ENCODE measurements around the gene SYNPR. TPM values are rescaled to one million over a fixed set of nuclear protein-coding genes. Genes with fewer than 3 reads are reported as not detected.
"Not testable (repeated sequence)": the region's sequence is repeated elsewhere in the genome, so short reads cannot be mapped to it uniquely, and the experiment has no call there.

Gene SYNPR
- total RNA-seq, 1 experiment from 2014 or later = not detected

- Histone ChIP-seq H3K27me3 (no peaks in the 10 kb centered on the region), H3K4me1 (no peaks in the 10 kb centered on the region), H3K36me3 (no peaks in the 10 kb centered on the region), H3K9me3 (replicated peaks) (no peaks in the 10 kb centered on the region), H3K4me3 (no peak overlapping the region), H3K27ac (no peak overlapping the region)
- DNase-seq = no peak
These were observed 318.9 kb downstream of the SYNPR start for GRCh38 chr3:63597019-63597418.

DNA sequence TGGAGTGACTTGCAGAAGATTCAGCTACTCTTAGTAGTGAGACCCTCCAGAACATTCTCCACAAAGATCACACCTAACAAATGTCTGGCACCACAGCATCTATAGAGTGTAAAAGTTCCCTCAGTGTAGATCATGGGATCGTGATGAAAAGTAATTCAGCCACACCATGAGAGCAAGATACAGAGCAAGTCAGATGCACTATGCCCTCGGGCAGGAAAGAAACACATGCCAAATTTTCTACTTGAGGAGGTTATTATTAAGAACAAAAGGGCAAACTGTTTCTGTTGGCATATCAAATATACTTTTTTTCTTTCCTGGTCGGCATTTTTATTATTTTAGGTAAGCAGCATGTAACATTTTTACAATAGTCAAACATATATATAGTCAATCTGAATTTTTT, 329.6 kb downstream of the SYNPR start:
- H3K4me3 ChIP-seq = no peak overlapping the region
- no peak for DNase-seq
- no peaks in the 10 kb centered on the region for H3K9me3 ChIP-seq (replicated peaks)
- H3K36me3 ChIP-seq = no peaks in the 10 kb centered on the region
- no peak overlapping the region for H3K27ac ChIP-seq
- no peaks in the 10 kb centered on the region for H3K4me1 ChIP-seq
- H3K27me3 ChIP-seq = no peaks in the 10 kb centered on the region

DNA sequence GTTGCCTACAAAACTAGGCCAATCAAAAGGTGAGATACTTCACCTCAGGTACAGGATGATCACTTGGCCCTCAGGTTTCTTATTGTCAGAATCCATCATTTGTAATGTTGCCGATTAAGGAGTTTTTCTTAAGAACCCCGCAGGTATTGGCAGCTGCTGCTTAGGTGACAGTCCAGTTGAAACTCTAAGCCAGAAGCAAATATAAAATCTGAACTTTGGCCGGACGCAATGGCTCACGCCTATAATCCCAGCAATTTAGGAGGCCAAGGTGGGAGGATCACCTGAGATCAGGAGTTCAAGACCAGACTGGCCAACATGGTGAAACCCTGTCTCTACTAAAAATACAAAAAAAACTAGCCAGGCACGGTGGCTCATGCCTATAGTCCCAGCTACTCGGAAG, 331.3 kb downstream of the SYNPR start:
- no peak for DNase-seq
- H3K4me3 ChIP-seq = no peak overlapping the region
- H3K4me1 ChIP-seq = no peaks in the 10 kb centered on the region
- no peaks in the 10 kb centered on the region for H3K9me3 ChIP-seq (replicated peaks)
- no peaks in the 10 kb centered on the region for H3K36me3 ChIP-seq
- no peak overlapping the region for H3K27ac ChIP-seq
- no peaks in the 10 kb centered on the region for H3K27me3 ChIP-seq

DNA sequence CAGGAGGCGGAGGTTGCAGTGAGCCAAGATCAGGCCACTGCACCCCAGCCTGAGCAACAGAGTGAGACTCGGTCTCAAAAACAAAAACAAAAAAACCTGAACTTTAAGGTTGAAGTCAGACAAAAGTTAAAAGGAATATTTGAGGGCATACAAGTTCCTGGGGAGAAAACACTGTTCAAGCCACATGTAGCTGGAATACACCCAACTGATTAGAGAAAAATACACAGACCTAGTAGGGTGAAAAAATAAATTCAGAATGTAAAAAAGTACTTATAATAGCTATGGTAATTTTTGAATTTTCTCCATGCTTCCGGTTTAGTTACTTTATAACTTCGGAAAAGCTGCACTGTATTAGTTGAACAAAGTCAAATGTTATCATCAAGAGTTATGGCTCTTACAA, 331.7 kb downstream of the SYNPR start:
- no peaks in the 10 kb centered on the region for H3K27me3 ChIP-seq
- no peak overlapping the region for H3K27ac ChIP-seq
- no peaks in the 10 kb centered on the region for H3K4me1 ChIP-seq
- DNase-seq = no peak
- no peaks in the 10 kb centered on the region for H3K36me3 ChIP-seq
- H3K4me3 ChIP-seq = no peak overlapping the region
- no peaks in the 10 kb centered on the region for H3K9me3 ChIP-seq (replicated peaks)

GRCh38 chr3:63611382-63611781, 333.3 kb downstream of the SYNPR start:
- no peaks in the 10 kb centered on the region for H3K36me3 ChIP-seq
- H3K4me3 ChIP-seq = no peak overlapping the region
- no peak for DNase-seq
- H3K9me3 ChIP-seq (replicated peaks) = no peaks in the 10 kb centered on the region
- no peaks in the 10 kb centered on the region for H3K4me1 ChIP-seq
- H3K27ac ChIP-seq = no peak overlapping the region
- H3K27me3 ChIP-seq = no peaks in the 10 kb centered on the region

- no peak for DNase-seq
- H3K36me3 ChIP-seq = no peaks in the 10 kb centered on the region
- no peaks in the 10 kb centered on the region for H3K4me1 ChIP-seq
- no peak overlapping the region for H3K27ac ChIP-seq
- no peaks in the 10 kb centered on the region for H3K9me3 ChIP-seq (replicated peaks)
- H3K4me3 ChIP-seq = no peak overlapping the region
- H3K27me3 ChIP-seq = no peaks in the 10 kb centered on the region
These were observed 335.5 kb downstream of the SYNPR start for GRCh38 chr3:63613561-63613960.

DNA sequence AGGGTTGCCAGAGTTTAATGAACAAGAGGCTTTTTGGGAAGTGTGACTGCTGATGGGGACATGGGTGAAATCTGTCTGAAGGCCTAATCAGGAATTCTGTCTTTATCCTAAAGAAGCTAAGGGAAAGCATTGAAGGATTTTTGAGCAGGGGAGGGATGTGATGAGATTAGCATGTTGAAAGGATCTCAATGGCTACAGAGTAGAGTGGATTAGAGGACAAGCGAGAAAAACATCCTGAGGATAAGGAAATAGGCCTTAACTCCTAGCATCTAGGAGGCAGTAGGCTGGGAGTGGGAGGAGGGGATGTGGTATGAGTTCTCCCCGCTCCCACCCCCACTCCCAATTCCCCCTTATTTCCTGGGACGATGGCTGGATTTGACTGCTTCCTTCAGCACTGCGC, 339.3 kb downstream of the SYNPR start:
- no peak overlapping the region for H3K4me3 ChIP-seq
- H3K27me3 ChIP-seq = no peaks in the 10 kb centered on the region
- H3K36me3 ChIP-seq = no peaks in the 10 kb centered on the region
- no peaks in the 10 kb centered on the region for H3K4me1 ChIP-seq
- no peaks in the 10 kb centered on the region for H3K9me3 ChIP-seq (replicated peaks)
- H3K27ac ChIP-seq = no peak overlapping the region
- DNase-seq = no peak

- H3K27me3 ChIP-seq = no peaks in the 10 kb centered on the region
- H3K36me3 ChIP-seq = no peaks in the 10 kb centered on the region
- no peaks in the 10 kb centered on the region for H3K4me1 ChIP-seq
- no peak for DNase-seq
- no peaks in the 10 kb centered on the region for H3K9me3 ChIP-seq (replicated peaks)
- no peak overlapping the region for H3K27ac ChIP-seq
- no peak overlapping the region for H3K4me3 ChIP-seq
These were observed 346.9 kb downstream of the SYNPR start for GRCh38 chr3:63624941-63625560.

DNA sequence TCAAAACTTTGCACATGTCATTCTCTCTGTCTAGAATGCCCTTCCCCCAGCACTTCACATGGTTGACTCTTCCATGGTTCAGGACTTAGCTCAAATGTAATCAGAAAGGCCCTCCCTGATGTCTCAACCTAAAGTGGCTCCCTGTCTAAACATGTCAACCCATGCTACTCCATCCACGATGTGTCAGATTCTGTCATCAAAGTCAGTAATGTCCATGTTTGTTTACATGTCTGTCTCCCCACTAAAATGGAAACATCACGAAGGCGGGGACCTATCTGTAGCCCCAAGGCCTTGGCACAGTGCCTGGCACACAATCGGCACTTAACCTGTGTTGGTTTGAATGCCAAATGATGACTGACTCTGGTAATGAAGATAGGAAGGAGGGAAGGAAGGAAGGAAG, 353.6 kb downstream of the SYNPR start:
- no peak for DNase-seq
- Histone ChIP-seq H3K4me1 (no peaks in the 10 kb centered on the region), H3K36me3 (no peaks in the 10 kb centered on the region), H3K9me3 (replicated peaks) (no peaks in the 10 kb centered on the region), H3K4me3 (no peak overlapping the region), H3K27me3 (no peaks in the 10 kb centered on the region), H3K27ac (no peak overlapping the region)

DNA sequence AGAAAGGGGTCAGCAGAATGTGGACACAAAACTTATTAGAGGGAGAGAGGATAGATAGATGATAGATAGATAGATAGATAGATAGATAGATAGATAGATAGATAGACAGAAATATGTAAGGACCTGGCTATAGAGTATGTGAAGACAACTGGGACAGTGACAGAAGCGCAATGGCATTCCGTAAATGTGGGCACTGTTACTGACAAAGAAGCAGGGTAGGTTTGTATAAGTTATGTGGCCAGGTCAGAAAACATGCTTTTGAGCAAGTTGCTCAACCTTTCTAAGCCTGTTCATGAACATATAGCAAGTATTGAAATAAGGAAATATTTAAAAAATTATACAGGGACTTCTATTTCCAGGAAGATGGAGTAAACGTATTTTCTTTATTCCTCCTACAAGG, 357.1 kb downstream of the SYNPR start:
- Histone ChIP-seq H3K27ac (no peak overlapping the region), H3K4me1 (no peaks in the 10 kb centered on the region), H3K4me3 (no peak overlapping the region), H3K36me3 (no peaks in the 10 kb centered on the region), H3K27me3 (no peaks in the 10 kb centered on the region), H3K9me3 (replicated peaks) (no peaks in the 10 kb centered on the region)
- no peak for DNase-seq

- Histone ChIP-seq H3K4me1 (no peaks in the 10 kb centered on the region), H3K27me3 (no peaks in the 10 kb centered on the region), H3K27ac (no peak overlapping the region), H3K36me3 (no peaks in the 10 kb centered on the region), H3K4me3 (no peak overlapping the region), H3K9me3 (replicated peaks) (no peaks in the 10 kb centered on the region)
- no peak for DNase-seq
These were observed 361.7 kb downstream of the SYNPR start for GRCh38 chr3:63639806-63640205.

GRCh38 chr3:63642488-63642887, 364.4 kb downstream of the SYNPR start:
- Histone ChIP-seq H3K9me3 (replicated peaks) (no peaks in the 10 kb centered on the region), H3K27me3 (no peaks in the 10 kb centered on the region), H3K4me1 (no peaks in the 10 kb centered on the region), H3K36me3 (no peaks in the 10 kb centered on the region), H3K4me3 (no peak overlapping the region), H3K27ac (no peak overlapping the region)
- no peak for DNase-seq

- Histone ChIP-seq H3K4me1 (no peaks in the 10 kb centered on the region), H3K27me3 (no peaks in the 10 kb centered on the region), H3K4me3 (no peak overlapping the region), H3K36me3 (no peaks in the 10 kb centered on the region), H3K9me3 (replicated peaks) (no peaks in the 10 kb centered on the region), H3K27ac (no peak overlapping the region)
- DNase-seq = no peak
These were observed 366.2 kb downstream of the SYNPR start for GRCh38 chr3:63644212-63644797.

GRCh38 chr3:63644928-63645781, 367.0 kb downstream of the SYNPR start:
- H3K4me1 ChIP-seq; H3K36me3 ChIP-seq; H3K27me3 ChIP-seq; DNase-seq; H3K9me3 ChIP-seq (replicated peaks); H3K27ac ChIP-seq; H3K4me3 ChIP-seq: not testable (repeated sequence)

DNA sequence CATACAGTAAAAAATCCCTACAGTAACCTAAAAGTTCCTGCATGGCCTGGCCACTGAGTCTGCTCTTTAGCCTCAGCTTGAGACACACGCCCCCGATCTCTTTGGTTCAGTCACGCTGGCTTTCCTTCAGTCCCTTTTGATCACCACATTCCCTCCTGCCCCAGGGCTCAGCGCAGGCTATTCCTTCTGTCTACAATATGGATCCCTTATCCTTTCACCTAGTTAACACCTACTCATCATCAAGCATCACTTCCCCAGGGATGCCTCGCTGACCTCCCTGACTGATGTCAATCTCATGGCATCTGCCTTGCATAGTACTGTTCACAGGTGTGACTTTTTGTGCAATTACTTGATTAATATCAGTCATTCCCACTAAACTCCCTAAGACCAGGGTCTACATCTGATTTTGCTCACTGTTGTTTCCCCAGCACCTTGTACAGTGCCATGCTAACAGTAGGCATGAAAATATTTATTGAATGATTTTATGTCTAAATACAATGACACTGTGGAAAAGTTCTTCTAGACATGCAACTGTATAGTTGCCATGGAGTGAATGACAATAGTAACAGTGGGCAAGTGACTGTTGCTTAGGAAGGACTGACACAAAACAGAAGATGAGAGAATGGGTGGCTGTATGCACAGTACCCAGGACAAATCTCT, 374.1 kb downstream of the SYNPR start, which contains the start of gene SNTN:
SNTN (plus strand) TSS at position 610 of the 660 bp plus-strand sequence; CDS start at position 623, 13 bp downstream.
- H3K4me3 ChIP-seq = no peak within 1 kb of the TSS
- DNase-seq = no peak
- H3K36me3 ChIP-seq = no peaks in the 10 kb centered on the region
- H3K4me1 ChIP-seq = no peaks in the 10 kb centered on the region
- no peaks in the 10 kb centered on the region for H3K9me3 ChIP-seq (replicated peaks)
- H3K27me3 ChIP-seq = no peaks in the 10 kb centered on the region
- no peak within 1 kb of the TSS for H3K27ac ChIP-seq
